Endothelial cell of umbilical vein (primary cell): ENCODE data around the gene METTL1. TPM values are rescaled to one million over a fixed set of nuclear protein-coding genes. Genes with fewer than 3 reads are reported as not detected.
A peak's percentile ranks its signal among the peaks of the same experiment; 100 is the strongest.

Experiments used
- BruUV-seq: library from RNA; stranded (reverse); fragments of 400-500 nt; replicated peaks from 2 replicates; lab custom pipeline; 2021; lab: Mats Ljungman, UMichigan
- CTCF ChIA-PET: fragments of 300-600, 350-600 bp; sonication (Branson Sonifier 250); formaldehyde crosslinking; loops from one replicate; lab custom pipeline; 2021; ENCODE audit warnings: antibody characterized with exemption, inconsistent platforms; lab: Charles Lee
- POLR2A ChIA-PET: fragments of 300-600, 350-600 bp; sonication (Branson Sonifier 250); formaldehyde crosslinking; loops from one replicate; lab custom pipeline; 2021; ENCODE audit warnings: antibody characterized with exemption, inconsistent platforms; lab: Charles Lee
- DNase-seq: peaks from one replicate; pipeline ENCODE4 v3.0.0-alpha.2; 2011; ENCODE audit warnings: low read depth, low spot score
- FAIRE-seq: peaks from 2 replicates; lab custom pipeline; 2011; peaks lifted over from hg19 to GRCh38; lab: Jason Lieb, UNC
- H2AFZ ChIP-seq: 2 replicates; pipeline ENCODE4 v1.6.0; 2012; ENCODE audit warnings: low read depth, low read length, control low read depth, inconsistent platforms
- H3K27ac ChIP-seq: 2 replicates; pipeline ENCODE4 v1.5.1; 2011; ENCODE audit warnings: low read depth, mild to moderate bottlenecking, control low read depth, low read length, moderate library complexity; ENCODE audit not compliant: insufficient read depth
- H3K27me3 ChIP-seq, 2 experiments: 2 replicates each; pipeline versions ENCODE4 v1.6.0 to v1.6.1; 2011; ENCODE audit warnings: low read length in 2 of 2, mixed read lengths in 1 of 2; ENCODE audit not compliant: control insufficient read depth in 2 of 2, insufficient read depth in 2 of 2
- H3K36me3 ChIP-seq, 2 experiments: 2 replicates in 1 of 2; 3 replicates in 1 of 2; pipeline ENCODE4 v1.5.1; 2011; ENCODE audit warnings: low read length in 2 of 2, mild to moderate bottlenecking in 1 of 2, moderate library complexity in 1 of 2; ENCODE audit not compliant: control insufficient read depth in 2 of 2, insufficient read depth in 2 of 2; ENCODE audit errors: extremely low read depth in 1 of 2
- H3K4me1 ChIP-seq: 3 replicates; pipeline ENCODE4 v1.5.1; 2011; ENCODE audit warnings: mild to moderate bottlenecking, low read length; ENCODE audit not compliant: control insufficient read depth, insufficient read depth; ENCODE audit errors: extremely low read depth
- H3K4me2 ChIP-seq: 2 replicates; pipeline ENCODE4 v1.6.1; 2011; ENCODE audit warnings: low read length, control low read depth, mixed read lengths; ENCODE audit not compliant: insufficient read depth
- H3K4me3 ChIP-seq, 3 experiments: fragments of 200-600 bp in 1 of 3; sonication (generic), shearing (Covaris generic) in 1 of 3; replicated peaks in 1 of 3; 2 replicates each; pipeline ENCODE4 v1.5.1; 2011 to 2016; ENCODE audit warnings: control low read depth in 3 of 3, low read length in 3 of 3, mild to moderate bottlenecking in 2 of 3, inconsistent platforms in 1 of 3, low read depth in 1 of 3, moderate library complexity in 1 of 3; ENCODE audit not compliant: insufficient read depth in 1 of 3
- H3K79me2 ChIP-seq: 2 replicates; pipeline ENCODE4 v1.6.0; 2012; ENCODE audit warnings: low read length, inconsistent platforms; ENCODE audit not compliant: control insufficient read depth, insufficient read depth
- H3K9ac ChIP-seq: replicated peaks from 2 replicates; pipeline ENCODE3; 2011; ENCODE audit warnings: low read length, control low read depth; ENCODE audit not compliant: insufficient read depth; ENCODE audit errors: extremely low read depth
- H3K9me1 ChIP-seq: replicated peaks from 3 replicates; pipeline ENCODE4 v1.6.0; 2011; ENCODE audit warnings: mild to moderate bottlenecking, low read length; ENCODE audit not compliant: control insufficient read depth, insufficient read depth; ENCODE audit errors: extremely low read depth
- H3K9me3 ChIP-seq: replicated peaks from 2 replicates; pipeline ENCODE4 v1.5.1; 2012; ENCODE audit warnings: low read length, inconsistent platforms; ENCODE audit not compliant: control insufficient read depth, insufficient read depth
- H4K20me1 ChIP-seq: replicated peaks from 2 replicates; pipeline ENCODE3; 2011; ENCODE audit warnings: mild to moderate bottlenecking, low read length; ENCODE audit not compliant: control insufficient read depth, insufficient read depth; ENCODE audit errors: extremely low read depth
- EZH2 ChIP-seq: IDR thresholded peaks from 2 replicates; pipeline ENCODE4 v1.6.1; 2012; ENCODE audit warnings: borderline replicate concordance, low read depth, mild to moderate bottlenecking, moderate library complexity, low read length, inconsistent platforms; ENCODE audit not compliant: severe bottlenecking
- FOS ChIP-seq: IDR thresholded peaks from 2 replicates; pipeline ENCODE4 v1.6.1; 2011; ENCODE audit warnings: mild to moderate bottlenecking, low read length, moderate library complexity, borderline replicate concordance; ENCODE audit not compliant: insufficient read depth
- GATA2 ChIP-seq: IDR thresholded peaks from 2 replicates; pipeline ENCODE4 v1.7.0; 2011; ENCODE audit warnings: low read depth, mild to moderate bottlenecking, moderate library complexity, mixed read lengths, low read length; ENCODE audit not compliant: insufficient read length, insufficient read depth
- JUN ChIP-seq: IDR thresholded peaks from 2 replicates; pipeline ENCODE4 v1.6.1; 2011; ENCODE audit warnings: borderline replicate concordance, low read depth; ENCODE audit not compliant: insufficient read length, insufficient read depth
- MYC ChIP-seq: IDR thresholded peaks from one replicate; pipeline ENCODE4 v1.6.1; 2011; ENCODE audit warnings: mild to moderate bottlenecking, low read depth, low read length
- POLR2A ChIP-seq: IDR thresholded peaks from 2 replicates; pipeline ENCODE4 v1.6.1; 2012; ENCODE audit warnings: low read depth, mild to moderate bottlenecking, control low read depth, low read length
- POLR2AphosphoS5 ChIP-seq: IDR thresholded peaks from 2 replicates; pipeline ENCODE4 v1.6.1; 2012; ENCODE audit warnings: low read depth, mild to moderate bottlenecking, control low read depth, low read length, moderate library complexity; ENCODE audit not compliant: insufficient read depth
- dilution Hi-C: fragments of 300-500 bp; cut with MboI; formaldehyde crosslinking; loops from one replicate; pipeline ENCODE4 v1.15.0; 2019; ENCODE audit warnings: low sequenced_read_pairs; ENCODE audit not compliant: extremely low pct_ligation_motif_present
- intact Hi-C: fragments of 100-400 bp; cut with micrococcal nuclease; formaldehyde crosslinking; loops from one replicate; pipeline ENCODE4 v1.10.0; 2022
- polyA plus RNA-seq, 4 experiments: library from polyadenylated mRNA; depleted of rRNA in 3 of 4; stranded (reverse) in 3 of 4; unstranded in 1 of 4; fragments of >200 nt; gene quantifications; 2 replicates each; pipeline versions ENCODE4 v1.2.1 to v1.2.3, GENCODE V29; 2011 to 2012; ENCODE audit warnings: missing spikeins in 1 of 4
- total RNA-seq: library from RNA; stranded (reverse); gene quantifications from 2 replicates; pipeline ENCODE4 v1.2.3, GENCODE V29; 2021
- TF ChIP-seq, protein P1 (sequence below), 2 donors: IDR thresholded peaks; 1 replicate in 1 of 2; 2 replicates in 1 of 2; pipeline ENCODE4 v1.5.1; 2011; ENCODE audit warnings: low read length in 2 of 2, mild to moderate bottlenecking in 2 of 2, moderate library complexity in 2 of 2, control low read depth in 1 of 2, inconsistent platforms in 1 of 2, low read depth in 1 of 2; ENCODE audit not compliant: insufficient read depth in 1 of 2; ENCODE audit errors: extremely low read depth in 1 of 2
- TF ChIP-seq, protein P2 (sequence below): IDR thresholded peaks from 2 replicates; pipeline ENCODE4 v1.6.1; 2011; ENCODE audit not compliant: insufficient read depth, insufficient read length

The METTL1 gene
- total and polyA plus RNA-seq, 2 donors (not counting 3 experiments of a cell fraction or from before 2014, with no cell fraction given), result 23.6 to 24.3 TPM

DNA sequence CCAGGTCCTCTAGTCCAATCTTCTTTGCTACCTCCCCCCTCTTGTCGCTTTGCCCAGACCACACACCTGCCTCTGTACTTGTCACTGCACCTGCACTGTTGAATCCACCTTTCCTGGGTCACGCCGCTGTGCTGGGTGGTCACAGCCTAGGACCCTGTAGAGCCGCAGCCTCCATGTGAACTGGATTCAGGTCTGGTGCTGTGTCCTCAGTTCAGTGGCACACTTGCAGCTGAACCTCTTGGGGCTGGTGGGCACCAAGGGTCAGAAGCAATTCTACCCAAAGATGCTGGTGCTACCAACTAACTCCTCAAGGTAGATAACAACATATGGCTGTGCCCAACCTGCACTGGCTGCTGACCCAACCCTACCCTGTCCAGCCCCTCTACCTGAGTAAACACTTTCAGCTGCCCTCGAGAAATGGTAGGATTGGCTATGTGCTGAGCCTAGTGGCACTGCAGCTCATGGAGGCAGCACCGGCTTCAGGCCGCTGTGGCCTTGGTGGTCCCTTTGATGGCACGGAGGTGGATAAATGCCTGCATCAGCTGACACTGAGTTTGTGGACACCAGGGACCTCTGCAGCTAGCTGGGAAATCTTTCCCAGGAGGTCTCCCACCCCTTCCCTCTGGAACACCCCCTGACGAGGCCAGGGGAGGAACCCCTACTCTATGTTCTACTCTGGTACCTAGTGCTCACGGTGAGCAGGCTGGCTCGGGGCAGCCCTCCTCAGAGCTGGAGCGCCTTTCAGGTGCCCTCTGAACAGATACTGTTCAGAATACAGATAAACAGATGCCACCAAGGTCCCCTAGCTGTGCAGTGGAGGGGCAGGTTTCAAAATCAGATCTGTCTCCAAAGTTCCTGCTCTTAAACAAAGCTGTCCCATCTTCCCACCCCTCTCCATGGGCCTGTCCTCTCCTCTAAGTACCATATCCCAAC lies 47.6 kb downstream of the METTL1 start:
- Histone ChIP-seq H3K4me1 (peaks cover 7% of the 10 kb centered on the region), H3K36me3 (peaks cover 0 to 10% of the 10 kb centered on the region in 2 experiments), H3K9me3 (no peaks in the 10 kb centered on the region), H3K9ac (no peak overlapping the region), H3K9me1 (no peaks in the 10 kb centered on the region), H3K4me2 (no peak overlapping the region), H3K79me2 (no peaks in the 10 kb centered on the region), H3K27me3 (no peaks in the 10 kb centered on the region), H3K4me3 (no peak overlapping the region), H2AFZ (no peak overlapping the region), H3K27ac (no peak overlapping the region), H4K20me1 (no peaks in the 10 kb centered on the region)
- dilution Hi-C loops (no loop called here), intact Hi-C loops (no loop called here)
- no peak for FAIRE-seq
- BruUV-seq, result no TSS peak
- ChIA-PET POLR2A (no interaction called here), CTCF (interaction anchor here (0.9 to 4.6 kb wide), 2 partner anchors 9 to 12 kb away, joined by 3 to 48 read pairs; partner anchors contain the start of gene AGAP2)
- DNase-seq, result no peak
- TF ChIP-seq POLR2AphosphoS5, result no peak
- peak; percentile 41 for TF ChIP-seq POLR2A

DNA sequence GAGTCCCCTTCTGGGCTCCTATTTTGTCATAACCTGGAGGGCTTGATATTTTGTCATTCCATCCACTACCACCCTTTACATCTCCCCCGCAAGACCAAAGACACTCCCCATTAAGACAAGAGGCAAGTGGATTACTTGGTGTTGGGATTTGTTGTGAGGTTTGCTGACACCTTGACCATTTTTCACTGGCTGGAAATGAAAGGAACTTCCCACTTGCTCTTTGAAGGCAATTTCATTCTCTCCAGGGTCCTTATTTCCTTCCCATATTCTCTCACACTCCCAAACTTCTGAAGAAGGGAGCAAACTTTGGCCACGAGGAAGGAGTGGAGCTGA lies 48.3 kb downstream of the METTL1 start:
- intact Hi-C loops, result no loop called here
- Histone ChIP-seq H3K9me1 (no peaks in the 10 kb centered on the region), H3K4me3 (no peak overlapping the region), H2AFZ (no peak overlapping the region), H3K4me1 (peaks cover 7% of the 10 kb centered on the region), H3K9ac (no peak overlapping the region), H4K20me1 (no peaks in the 10 kb centered on the region), H3K4me2 (no peak overlapping the region), H3K27me3 (no peaks in the 10 kb centered on the region), H3K9me3 (no peaks in the 10 kb centered on the region), H3K27ac (no peak overlapping the region), H3K79me2 (no peaks in the 10 kb centered on the region), H3K36me3 (peaks cover 0 to 16% of the 10 kb centered on the region in 2 experiments)
- BruUV-seq, result no TSS peak
- dilution Hi-C loops, result no loop called here
- ChIA-PET POLR2A (no interaction called here), CTCF (interaction anchor here (0.9 to 4.6 kb wide), 2 partner anchors 9 to 13 kb away, joined by 3 to 48 read pairs; partner anchors contain the start of gene AGAP2)
- no peak for FAIRE-seq
- DNase-seq, result no peak
- TF ChIP-seq GATA2, result no peak
- TF ChIP-seq, protein P1, sequence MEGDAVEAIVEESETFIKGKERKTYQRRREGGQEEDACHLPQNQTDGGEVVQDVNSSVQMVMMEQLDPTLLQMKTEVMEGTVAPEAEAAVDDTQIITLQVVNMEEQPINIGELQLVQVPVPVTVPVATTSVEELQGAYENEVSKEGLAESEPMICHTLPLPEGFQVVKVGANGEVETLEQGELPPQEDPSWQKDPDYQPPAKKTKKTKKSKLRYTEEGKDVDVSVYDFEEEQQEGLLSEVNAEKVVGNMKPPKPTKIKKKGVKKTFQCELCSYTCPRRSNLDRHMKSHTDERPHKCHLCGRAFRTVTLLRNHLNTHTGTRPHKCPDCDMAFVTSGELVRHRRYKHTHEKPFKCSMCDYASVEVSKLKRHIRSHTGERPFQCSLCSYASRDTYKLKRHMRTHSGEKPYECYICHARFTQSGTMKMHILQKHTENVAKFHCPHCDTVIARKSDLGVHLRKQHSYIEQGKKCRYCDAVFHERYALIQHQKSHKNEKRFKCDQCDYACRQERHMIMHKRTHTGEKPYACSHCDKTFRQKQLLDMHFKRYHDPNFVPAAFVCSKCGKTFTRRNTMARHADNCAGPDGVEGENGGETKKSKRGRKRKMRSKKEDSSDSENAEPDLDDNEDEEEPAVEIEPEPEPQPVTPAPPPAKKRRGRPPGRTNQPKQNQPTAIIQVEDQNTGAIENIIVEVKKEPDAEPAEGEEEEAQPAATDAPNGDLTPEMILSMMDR (IDR thresholded peaks at IDR 0.05; ENCODE audit: extremely low read depth in 1 of 2, insufficient read depth in 1 of 2, low read depth in 1 of 2, low read length in 2 of 2), result no peak
- TF ChIP-seq JUN, result no peak
- no peak for TF ChIP-seq EZH2
- no peak for TF ChIP-seq MYC
- TF ChIP-seq, protein P2, sequence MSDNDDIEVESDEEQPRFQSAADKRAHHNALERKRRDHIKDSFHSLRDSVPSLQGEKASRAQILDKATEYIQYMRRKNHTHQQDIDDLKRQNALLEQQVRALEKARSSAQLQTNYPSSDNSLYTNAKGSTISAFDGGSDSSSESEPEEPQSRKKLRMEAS, result no peak
- no peak for TF ChIP-seq POLR2A
- no peak for TF ChIP-seq POLR2AphosphoS5
- no peak for TF ChIP-seq FOS
